DMS114 treated with DMSO at 0.1 percent for 48 hours (cell line): ENCODE data around the gene IFI6.

Experiments
- DNase-seq: peaks from one replicate; lab custom pipeline; 2025; ENCODE audit not compliant: unreplicated experiment; lab: John Stamatoyannopoulos, UW

Gene IFI6

GRCh38 chr1:27676410-27676809, 4.4 kb upstream of the IFI6 start:
- DNase-seq = no peak

- DNase-seq = no peak
These were observed 739 bp upstream of the IFI6 start for GRCh38 chr1:27672750-27673112.

- DNase-seq = no peak
These were observed 2.1 kb downstream of the IFI6 start for GRCh38 chr1:27669876-27670275.

- DNase-seq = peak; percentile 31
These were observed 2.9 kb downstream of the IFI6 start for GRCh38 chr1:27668808-27669723.

- no peak for DNase-seq
These were observed 3.7 kb downstream of the IFI6 start for GRCh38 chr1:27668121-27668807.

- DNase-seq = no peak
These were observed 5.2 kb downstream of the IFI6 start for GRCh38 chr1:27666791-27667254.

GRCh38 chr1:27666294-27666693, 5.7 kb downstream of the IFI6 start:
- no peak for DNase-seq

- DNase-seq = no peak
These were observed 6.9 kb downstream of the IFI6 start for GRCh38 chr1:27665016-27665651.

- DNase-seq = no peak
These were observed 7.7 kb downstream of the IFI6 start for GRCh38 chr1:27664291-27664690.

GRCh38 chr1:27662707-27663393, 9.1 kb downstream of the IFI6 start:
- DNase-seq = peak; percentile 70

GRCh38 chr1:27662261-27662660, 9.7 kb downstream of the IFI6 start:
- DNase-seq = no peak

- no peak for DNase-seq
These were observed 10.4 kb downstream of the IFI6 start for GRCh38 chr1:27661412-27662075.

- DNase-seq = no peak
These were observed 11.6 kb downstream of the IFI6 start for GRCh38 chr1:27660300-27660835.

- peak; percentile 75 for DNase-seq
These were observed 12.3 kb downstream of the IFI6 start for GRCh38 chr1:27659497-27660299.

- DNase-seq = no peak
These were observed 13.0 kb downstream of the IFI6 start for GRCh38 chr1:27658951-27659496.

- DNase-seq = no peak
These were observed 15.7 kb downstream of the IFI6 start for GRCh38 chr1:27656157-27656893.

GRCh38 chr1:27655151-27655937, 16.6 kb downstream of the IFI6 start:
- no peak for DNase-seq
